ENCODE data around the gene LY6G6C. TPM values are rescaled to one million over a fixed set of nuclear protein-coding genes. Genes with fewer than 3 reads are reported as not detected.
A peak's percentile ranks its signal among the peaks of the same experiment; 100 is the strongest.

The LY6G6C gene
- total RNA-seq, 1 experiment from 2014 or later: not detected

DNA sequence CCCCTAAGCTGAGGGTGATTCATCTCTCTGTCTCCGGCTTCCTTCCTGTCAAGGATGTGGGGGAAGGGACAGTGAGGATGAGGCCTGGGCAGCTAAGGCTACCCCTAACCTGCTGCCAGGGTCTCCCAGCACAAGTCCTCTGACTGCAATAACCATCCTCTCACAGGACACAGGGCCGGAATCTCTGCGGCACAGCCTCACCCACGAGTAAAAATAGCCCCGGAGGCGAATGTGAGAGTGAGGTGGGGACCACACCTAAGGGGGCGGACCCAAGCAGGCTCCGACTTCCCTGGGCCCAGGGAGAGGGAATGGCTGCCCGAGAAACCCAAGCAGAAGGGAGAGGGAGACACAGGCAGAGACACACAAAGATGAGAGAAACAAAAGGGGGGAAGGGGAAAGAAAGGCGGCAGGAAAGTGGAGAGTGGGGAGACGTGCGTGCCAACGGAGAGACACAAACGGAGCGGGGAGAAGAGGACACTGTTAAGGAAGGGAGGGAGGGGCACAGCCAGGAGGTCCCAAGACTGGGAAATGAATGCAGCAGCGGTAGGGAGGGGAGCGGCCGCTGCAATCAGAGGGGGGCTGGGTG, 13.4 kb upstream of the LY6G6C start:
- Histone ChIP-seq H3K27me3 (ENCODE audit: insufficient read depth, low read length) (no peaks in the 10 kb centered on the region), H3K14ac (ENCODE audit: insufficient read depth, low read length) (no peak overlapping the region), H2AFZ (ENCODE audit: low read length) (no peak overlapping the region), H3K18ac (ENCODE audit: insufficient read length, low read depth, low read length) (no peak overlapping the region), H2BK20ac (ENCODE audit: low read depth, low read length, poor library complexity, severe bottlenecking) (no peak overlapping the region), H3K23ac (ENCODE audit: insufficient read length, low read depth, low read length) (no peak overlapping the region), H3K4me1 (ENCODE audit: insufficient read depth, low read length) (peaks cover 16% of the 10 kb centered on the region), H3T11ph (ENCODE audit: low read length) (no peak overlapping the region), H2BK12ac (ENCODE audit: insufficient read length, low read depth, low read length) (no peak overlapping the region), H2AK5ac (ENCODE audit: insufficient read length, low read length) (no peak overlapping the region), H3K23me2 (ENCODE audit: insufficient read length, low read depth, low read length, poor library complexity, severe bottlenecking) (peaks cover 25% of the 10 kb centered on the region), H4K5ac (ENCODE audit: insufficient read length, low read depth, low read length) (no peak overlapping the region), H4K20me1 (ENCODE audit: control insufficient read depth, insufficient read depth, insufficient read length) (no peaks in the 10 kb centered on the region), H4K91ac (ENCODE audit: insufficient read length, low read depth, low read length) (no peak overlapping the region), H3K4me2 (ENCODE audit: insufficient read depth, insufficient read length, low read length) (peak overlapping the region; percentile 87), H2BK120ac (ENCODE audit: low read depth, low read length, poor library complexity, severe bottlenecking) (no peak overlapping the region), H2BK15ac (ENCODE audit: low read depth, low read length) (no peak overlapping the region), H4K8ac (replicated peaks; ENCODE audit: insufficient read length, low read depth, low read length) (no peak overlapping the region), H3K9ac (ENCODE audit: extremely low read depth, insufficient read length, low read length) (peak overlapping the region; percentile 40), H3K27ac (ENCODE audit: insufficient read length, low read depth, low read length) (no peak overlapping the region), H3K79me2 (ENCODE audit: insufficient read depth, low read length) (peaks cover 6% of the 10 kb centered on the region; the same call in 1 of the 2 replicates), H3K79me1 (ENCODE audit: insufficient read depth, low read depth, low read length, poor library complexity, severe bottlenecking) (no peaks in the 10 kb centered on the region), H2BK5ac (ENCODE audit: insufficient read length, low read length) (no peak overlapping the region), H3K4ac (ENCODE audit: low read depth, low read length) (no peak overlapping the region), H3K9me3 (ENCODE audit: control insufficient read depth, low read depth, low read length) (no peaks in the 10 kb centered on the region), H3K56ac (ENCODE audit: insufficient read length, low read depth, low read length) (no peak overlapping the region)
- TF ChIP-seq, protein P1, sequence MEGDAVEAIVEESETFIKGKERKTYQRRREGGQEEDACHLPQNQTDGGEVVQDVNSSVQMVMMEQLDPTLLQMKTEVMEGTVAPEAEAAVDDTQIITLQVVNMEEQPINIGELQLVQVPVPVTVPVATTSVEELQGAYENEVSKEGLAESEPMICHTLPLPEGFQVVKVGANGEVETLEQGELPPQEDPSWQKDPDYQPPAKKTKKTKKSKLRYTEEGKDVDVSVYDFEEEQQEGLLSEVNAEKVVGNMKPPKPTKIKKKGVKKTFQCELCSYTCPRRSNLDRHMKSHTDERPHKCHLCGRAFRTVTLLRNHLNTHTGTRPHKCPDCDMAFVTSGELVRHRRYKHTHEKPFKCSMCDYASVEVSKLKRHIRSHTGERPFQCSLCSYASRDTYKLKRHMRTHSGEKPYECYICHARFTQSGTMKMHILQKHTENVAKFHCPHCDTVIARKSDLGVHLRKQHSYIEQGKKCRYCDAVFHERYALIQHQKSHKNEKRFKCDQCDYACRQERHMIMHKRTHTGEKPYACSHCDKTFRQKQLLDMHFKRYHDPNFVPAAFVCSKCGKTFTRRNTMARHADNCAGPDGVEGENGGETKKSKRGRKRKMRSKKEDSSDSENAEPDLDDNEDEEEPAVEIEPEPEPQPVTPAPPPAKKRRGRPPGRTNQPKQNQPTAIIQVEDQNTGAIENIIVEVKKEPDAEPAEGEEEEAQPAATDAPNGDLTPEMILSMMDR (conservative IDR thresholded peaks at IDR 0.05): no peak
- WGBS (ENCODE audit: extremely low coverage, insufficient read length, low lambda C conversion rate): no CpG with 5 or more reads among the region's 18 CpGs
- no peaks in the 10 kb centered on the region for H3K27me3 Mint-ChIP-seq (ENCODE audit: low read depth)
- peak; percentile 83 for DNase-seq
- peak overlapping the region; percentile 66 to 97 (median 96); a peak in 6 of 7 replicates for H3K27ac Mint-ChIP-seq
- peak overlapping the region; percentile 91 to 98 for H3K4me3 Mint-ChIP-seq
- peaks cover 36 to 41% (median 36%) of the 10 kb centered on the region in 3 experiments for H3K36me3 Mint-ChIP-seq (ENCODE audit: insufficient read depth in 1 of 3, low read depth in 3 of 3)
- peaks cover 51 to 53% of the 10 kb centered on the region in 2 experiments for H3K4me1 Mint-ChIP-seq
- H3K9me3 Mint-ChIP-seq: no peaks in the 10 kb centered on the region; a peak in 2 of 5 replicates

All from H9 (cell line).